Measurements from ENCODE around the gene FBXO22.

DNA sequence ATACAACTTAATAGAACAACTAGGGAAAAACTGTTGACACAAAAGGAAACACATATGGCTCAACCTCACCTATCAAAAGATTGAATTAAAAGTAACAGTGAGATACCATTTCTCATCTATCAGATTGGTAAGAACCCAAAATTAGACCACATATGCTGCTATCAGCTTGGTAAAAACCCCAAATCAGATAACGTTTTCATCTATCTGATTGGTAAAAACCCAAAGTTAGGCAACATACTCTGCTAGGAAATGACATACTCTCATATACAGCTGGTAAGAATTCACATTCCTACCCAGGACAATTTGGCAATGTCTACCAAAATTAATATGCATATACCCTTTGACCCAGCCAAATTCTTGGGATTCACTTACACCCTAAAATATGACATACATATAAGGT, 82.3 kb downstream of the FBXO22 start:
- TF ChIP-seq TAF1 (IDR thresholded peaks at IDR 0.05; ENCODE audit: low read depth): no peak
- TF ChIP-seq ZBTB7A (IDR thresholded peaks at IDR 0.05; ENCODE audit: low read depth): no peak
- no peak for TF ChIP-seq USF1 (IDR thresholded peaks at IDR 0.05)
- no peak for TF ChIP-seq MAX (IDR thresholded peaks at IDR 0.05)
- TF ChIP-seq, protein P1, sequence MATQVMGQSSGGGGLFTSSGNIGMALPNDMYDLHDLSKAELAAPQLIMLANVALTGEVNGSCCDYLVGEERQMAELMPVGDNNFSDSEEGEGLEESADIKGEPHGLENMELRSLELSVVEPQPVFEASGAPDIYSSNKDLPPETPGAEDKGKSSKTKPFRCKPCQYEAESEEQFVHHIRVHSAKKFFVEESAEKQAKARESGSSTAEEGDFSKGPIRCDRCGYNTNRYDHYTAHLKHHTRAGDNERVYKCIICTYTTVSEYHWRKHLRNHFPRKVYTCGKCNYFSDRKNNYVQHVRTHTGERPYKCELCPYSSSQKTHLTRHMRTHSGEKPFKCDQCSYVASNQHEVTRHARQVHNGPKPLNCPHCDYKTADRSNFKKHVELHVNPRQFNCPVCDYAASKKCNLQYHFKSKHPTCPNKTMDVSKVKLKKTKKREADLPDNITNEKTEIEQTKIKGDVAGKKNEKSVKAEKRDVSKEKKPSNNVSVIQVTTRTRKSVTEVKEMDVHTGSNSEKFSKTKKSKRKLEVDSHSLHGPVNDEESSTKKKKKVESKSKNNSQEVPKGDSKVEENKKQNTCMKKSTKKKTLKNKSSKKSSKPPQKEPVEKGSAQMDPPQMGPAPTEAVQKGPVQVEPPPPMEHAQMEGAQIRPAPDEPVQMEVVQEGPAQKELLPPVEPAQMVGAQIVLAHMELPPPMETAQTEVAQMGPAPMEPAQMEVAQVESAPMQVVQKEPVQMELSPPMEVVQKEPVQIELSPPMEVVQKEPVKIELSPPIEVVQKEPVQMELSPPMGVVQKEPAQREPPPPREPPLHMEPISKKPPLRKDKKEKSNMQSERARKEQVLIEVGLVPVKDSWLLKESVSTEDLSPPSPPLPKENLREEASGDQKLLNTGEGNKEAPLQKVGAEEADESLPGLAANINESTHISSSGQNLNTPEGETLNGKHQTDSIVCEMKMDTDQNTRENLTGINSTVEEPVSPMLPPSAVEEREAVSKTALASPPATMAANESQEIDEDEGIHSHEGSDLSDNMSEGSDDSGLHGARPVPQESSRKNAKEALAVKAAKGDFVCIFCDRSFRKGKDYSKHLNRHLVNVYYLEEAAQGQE (IDR thresholded peaks at IDR 0.05; ENCODE audit: low read depth): no peak
- no peak for TF ChIP-seq EP300 (IDR thresholded peaks at IDR 0.05; ENCODE audit: borderline replicate concordance)
- no peak for TF ChIP-seq TEAD4 (IDR thresholded peaks at IDR 0.05)
- no peak for TF ChIP-seq CREB1 (IDR thresholded peaks at IDR 0.05; ENCODE audit: low read depth)
- no peak for TF ChIP-seq CEBPB (IDR thresholded peaks at IDR 0.05)
- TF ChIP-seq EGR1 (IDR thresholded peaks at IDR 0.05): no peak
